RWPE1 (cell line): ENCODE data around the gene GPR173.
A peak's percentile ranks its signal among the peaks of the same experiment; 100 is the strongest.

ENCODE experiments used
- CTCF ChIA-PET: fragments of 350-600 bp; sonication (Branson Sonifier 250); formaldehyde crosslinking; extraction: SDS; loops from one replicate; lab custom pipeline; 2021; lab: Yijun Ruan, JAX
- POLR2A ChIA-PET: fragments of 400-600 bp; formaldehyde crosslinking; extraction: SDS; loops from one replicate; lab custom pipeline; 2020; ENCODE audit warnings: antibody characterized with exemption; ENCODE audit not compliant: low non-redundant PET; lab: Yijun Ruan, JAX
- DNase-seq: peaks from one replicate; pipeline ENCODE4 v3.0.0; 2012; ENCODE audit warnings: low spot score
- H3K27ac ChIP-seq: fragments of 450-650 bp; 2 replicates; pipeline ENCODE4 v1.5.1; 2017
- CTCF ChIP-seq: fragments of 450-650 bp; conservative IDR thresholded peaks from 2 replicates; pipeline ENCODE4 v1.5.1; 2017; ENCODE audit warnings: low read depth, mild to moderate bottlenecking

The GPR173 gene

DNA sequence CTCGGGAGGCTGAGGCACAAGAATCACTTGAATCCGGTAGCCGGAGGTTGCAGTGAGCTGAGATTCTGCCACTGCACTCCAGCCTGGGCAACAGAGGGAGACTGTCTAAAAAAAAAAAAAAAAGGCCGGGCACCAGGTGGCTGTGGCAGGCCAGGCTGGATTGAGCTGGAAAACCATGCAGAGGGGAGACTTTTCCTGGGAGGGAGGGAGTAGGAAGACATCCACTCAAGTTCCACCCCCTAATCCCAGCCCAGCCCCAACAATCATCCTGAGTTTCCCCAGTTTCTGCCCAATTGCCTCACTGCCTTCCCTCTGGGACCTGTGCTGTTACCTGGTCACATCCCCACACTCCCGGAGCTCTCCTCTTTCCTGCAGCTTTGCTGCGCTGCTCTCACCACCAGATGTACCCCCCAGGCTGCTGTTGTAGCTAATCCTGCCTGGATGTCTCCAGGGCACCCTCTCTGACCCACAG lies 24.6 kb downstream of the GPR173 start:
- CTCF ChIA-PET = interaction anchor here (0.6 kb wide), 1 partner anchor 84 kb away, joined by 4 read pairs; no protein-coding TSS in a partner anchor
- peak overlapping the region; percentile 78 for H3K27ac ChIP-seq
- DNase-seq = no peak
- TF ChIP-seq CTCF = no peak
- POLR2A ChIA-PET = no interaction called here

DNA sequence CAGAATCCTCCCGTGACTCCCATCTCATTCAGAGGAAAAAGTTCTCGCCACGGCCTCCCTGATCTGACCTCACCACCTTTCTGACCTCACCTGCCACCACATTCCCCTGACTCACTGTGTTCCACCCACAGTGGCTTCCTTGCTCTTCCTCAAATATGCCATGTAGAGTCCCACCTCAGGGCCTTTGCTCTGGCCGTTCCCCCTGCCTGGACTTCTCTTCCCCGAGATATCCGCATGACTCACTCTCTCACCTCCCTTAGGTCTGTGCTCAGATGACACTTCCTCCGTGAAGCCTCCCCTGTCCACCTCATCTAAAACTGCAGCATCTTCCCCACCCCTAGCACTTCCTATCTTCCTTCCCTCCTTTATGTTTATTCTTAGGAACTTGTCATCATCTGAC lies 26.4 kb downstream of the GPR173 start:
- DNase-seq = no peak
- H3K27ac ChIP-seq = no peak overlapping the region
- ChIA-PET POLR2A (no interaction called here), CTCF (no interaction called here)
- TF ChIP-seq CTCF = no peak

- CTCF ChIA-PET = no interaction called here
These were observed 28.1 kb downstream of the GPR173 start for GRCh38 chrX:53076671-53077070.

GRCh38 chrX:53077207-53078197 lies 28.9 kb downstream of the GPR173 start:
- no peak for TF ChIP-seq CTCF
- DNase-seq = no peak
- no peak overlapping the region for H3K27ac ChIP-seq
- CTCF ChIA-PET = no interaction called here
- POLR2A ChIA-PET = no interaction called here

More at GRCh38 chrX:53076671-53077070, 28.1 kb downstream of the GPR173 start:
- POLR2A ChIA-PET = no interaction called here
- no peak overlapping the region for H3K27ac ChIP-seq
- no peak for TF ChIP-seq CTCF
- DNase-seq = no peak

DNA sequence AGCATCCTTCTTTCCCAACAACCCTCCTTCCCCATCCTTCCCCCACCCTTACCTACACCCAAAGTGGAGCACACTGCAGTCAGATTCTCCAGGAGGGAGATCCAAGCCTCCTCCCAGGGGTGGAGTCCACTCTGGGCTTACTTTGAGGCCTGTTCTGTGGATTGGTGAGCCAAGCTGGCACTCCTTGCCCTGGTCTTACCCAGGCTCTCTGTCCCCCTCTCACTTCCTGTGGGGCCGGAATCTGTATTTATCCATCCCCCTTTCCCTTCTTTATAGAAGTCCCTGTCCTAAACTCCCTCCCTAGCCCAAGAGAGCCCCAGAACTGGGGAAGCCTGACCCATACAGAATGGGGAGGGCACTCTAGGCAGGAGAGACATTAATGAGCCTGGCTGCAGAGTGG lies 30.4 kb downstream of the GPR173 start:
- CTCF ChIA-PET = no interaction called here
- DNase-seq = no peak
- no peak overlapping the region; the same call in 1 of the 2 replicates for H3K27ac ChIP-seq
- TF ChIP-seq CTCF = no peak
- POLR2A ChIA-PET = no interaction called here

GRCh38 chrX:53080628-53081580 lies 32.3 kb downstream of the GPR173 start:
- CTCF ChIA-PET = no interaction called here
- POLR2A ChIA-PET = no interaction called here

More at GRCh38 chrX:53080628-53081580, 32.3 kb downstream of the GPR173 start:
- no peak for DNase-seq
- TF ChIP-seq CTCF = no peak
- peak overlapping the region; percentile 51 for H3K27ac ChIP-seq
